HCT116 (cell line): ENCODE measurements around the gene SMIM12. TPM values are rescaled to one million over a fixed set of nuclear protein-coding genes. Genes with fewer than 3 reads are reported as not detected.

Source experiments
- ATAC-seq: fragments of 200-7000 bp; cut with Tn5 transposase; 2 replicates; pipeline ENCODE4 v1.9.1; 2020; ENCODE audit warnings: mild to moderate bottlenecking, moderate library complexity
- BruUV-seq: library from RNA; stranded (reverse); fragments of 400-500 nt; replicated peaks from 2 replicates; lab custom pipeline; 2021; lab: Mats Ljungman, UMichigan
- CTCF ChIA-PET: fragments of 300-600 bp; sonication (Branson Sonifier 250); formaldehyde crosslinking; loops from one replicate; lab custom pipeline; 2021; ENCODE audit warnings: antibody characterized with exemption; lab: Charles Lee
- POLR2A ChIA-PET: fragments of 300-600, 350-600 bp; sonication (Branson Sonifier 250); formaldehyde crosslinking; loops from one replicate; lab custom pipeline; 2021; ENCODE audit warnings: antibody characterized with exemption; lab: Charles Lee
- RAD21 ChIA-PET, 2 experiments: fragments of 300-600 bp; sonication (Branson Sonifier 250); formaldehyde crosslinking; loops; one replicate each; lab custom pipeline; 2023; ENCODE audit warnings: low total read pairs in 2 of 2; ENCODE audit not compliant: uncharacterized antibody in 2 of 2, unreplicated experiment in 2 of 2, low non-redundant PET in 1 of 2; lab: Charles Lee
- DNase-seq: peaks from one replicate; pipeline ENCODE4 v3.0.0-alpha.2; 2010; ENCODE audit warnings: low read depth, low spot score
- H2AFZ ChIP-seq: fragments of 200-600 bp; shearing (Covaris generic), sonication (generic); 2 replicates; pipeline ENCODE4 v1.6.1; 2017; ENCODE audit warnings: low read depth, mixed run types, mixed read lengths, antibody characterized with exemption, low read length; ENCODE audit not compliant: poor library complexity, severe bottlenecking
- H3K27ac ChIP-seq: 2 replicates; pipeline ENCODE4 v1.5.1; 2012; ENCODE audit warnings: low read depth, low read length
- H3K27me3 ChIP-seq: fragments of 200-600 bp; sonication (generic); 2 replicates; pipeline ENCODE4 v1.6.1; 2016; ENCODE audit warnings: mixed run types, low read length, mixed read lengths; ENCODE audit not compliant: insufficient read depth
- H3K36me3 ChIP-seq, 2 experiments: fragments of 200-500 bp in 1 of 2; fragments of 200-600 bp in 1 of 2; sonication (Bioruptor generic) in 1 of 2; sonication (generic) in 1 of 2; 2 replicates each; pipeline versions ENCODE4 v1.5.1 to v1.6.1; 2014 to 2016; ENCODE audit warnings: low read length in 2 of 2, inconsistent platforms in 1 of 2, mixed read lengths in 1 of 2, mixed run types in 1 of 2; ENCODE audit not compliant: insufficient read depth in 2 of 2, control insufficient read depth in 1 of 2
- H3K4me1 ChIP-seq, 2 experiments: fragments of 200-600 bp in 1 of 2; sonication (generic) in 1 of 2; 2 replicates each; pipeline versions ENCODE4 v1.5.1 to v1.6.1; 2012 to 2017; ENCODE audit warnings: low read length in 2 of 2, inconsistent platforms in 1 of 2, mild to moderate bottlenecking in 1 of 2, mixed read lengths in 1 of 2, mixed run types in 1 of 2, moderate library complexity in 1 of 2; ENCODE audit not compliant: insufficient read depth in 2 of 2, control insufficient read depth in 1 of 2
- H3K4me2 ChIP-seq: fragments of 200-600 bp; sonication (generic); 2 replicates; pipeline ENCODE4 v1.6.1; 2017; ENCODE audit warnings: mixed run types, low read length, mixed read lengths
- H3K4me3 ChIP-seq, 2 experiments: fragments of 200-600 bp in 1 of 2; sonication (generic) in 1 of 2; replicated peaks in 1 of 2; 2 replicates each; pipeline ENCODE4 v1.5.1; 2011 to 2016; ENCODE audit warnings: low read length in 2 of 2, control low read depth in 1 of 2, low read depth in 1 of 2, mild to moderate bottlenecking in 1 of 2, mixed read lengths in 1 of 2, mixed run types in 1 of 2
- H3K79me2 ChIP-seq: fragments of 200-600 bp; sonication (generic); 2 replicates; pipeline ENCODE4 v1.6.1; 2017; ENCODE audit warnings: mild to moderate bottlenecking, mixed run types, low read length, moderate library complexity, mixed read lengths; ENCODE audit not compliant: insufficient read depth
- H3K9ac ChIP-seq: fragments of 200-600 bp; sonication (generic); 2 replicates; pipeline ENCODE4 v1.6.1; 2016; ENCODE audit warnings: low read length, mixed read lengths
- H3K9me2 ChIP-seq: fragments of 200-600 bp; sonication (generic), shearing (Covaris generic); 2 replicates; pipeline ENCODE4 v1.6.1; 2017; ENCODE audit warnings: mixed run types, mild to moderate bottlenecking, moderate library complexity; ENCODE audit not compliant: insufficient read depth
- H3K9me3 ChIP-seq, 2 experiments: fragments of 200-500 bp in 1 of 2; fragments of 200-600 bp in 1 of 2; sonication (Bioruptor generic) in 1 of 2; sonication (generic) in 1 of 2; 2 replicates each; pipeline ENCODE4 v1.6.1; 2014 to 2017; ENCODE audit warnings: low read length in 2 of 2, mixed read lengths in 2 of 2, inconsistent platforms in 1 of 2, low read depth in 1 of 2, mild to moderate bottlenecking in 1 of 2, mixed run types in 1 of 2, moderate library complexity in 1 of 2; ENCODE audit not compliant: control insufficient read depth in 1 of 2, insufficient read depth in 1 of 2
- H4K20me1 ChIP-seq: fragments of 200-600 bp; sonication (generic), shearing (Covaris generic); 2 replicates; pipeline ENCODE4 v1.6.1; 2017; ENCODE audit warnings: mixed run types, mild to moderate bottlenecking, moderate library complexity; ENCODE audit not compliant: insufficient read depth
- ELF1 ChIP-seq: IDR thresholded peaks from 2 replicates; pipeline ENCODE4 v1.6.1; 2012; ENCODE audit warnings: low read depth, borderline replicate concordance
- EZH2 ChIP-seq: fragments of 200-600 bp; sonication (generic); IDR thresholded peaks from 2 replicates; pipeline ENCODE4 v1.6.1; 2017; ENCODE audit warnings: antibody characterized with exemption, mixed run types
- POLR2AphosphoS5 ChIP-seq: IDR thresholded peaks from 2 replicates; pipeline ENCODE4 v1.6.1; 2011; ENCODE audit warnings: mild to moderate bottlenecking, low read depth, low read length, moderate library complexity
- RAD21 ChIP-seq: IDR thresholded peaks from 2 replicates; pipeline ENCODE4 v1.6.1; 2012; ENCODE audit warnings: low read depth, mild to moderate bottlenecking
- SIN3A ChIP-seq: IDR thresholded peaks from 2 replicates; pipeline ENCODE4 v1.6.1; 2012; ENCODE audit warnings: low read depth
- SP1 ChIP-seq: IDR thresholded peaks from 2 replicates; pipeline ENCODE4 v1.6.1; 2012; ENCODE audit warnings: low read depth
- TCF7L2 ChIP-seq: IDR thresholded peaks from 2 replicates; pipeline ENCODE4 v1.7.0; 2011; ENCODE audit warnings: borderline replicate concordance, inconsistent platforms; ENCODE audit not compliant: insufficient read depth, insufficient read length; ENCODE audit errors: extremely low read depth
- intact Hi-C: fragments of 100-400 bp; cut with micrococcal nuclease; formaldehyde crosslinking; loops from 2 replicates; pipeline ENCODE4 v1.10.0; 2022
- total RNA-seq: library from RNA; stranded (reverse); gene quantifications from one replicate; pipeline ENCODE4 v1.2.1, GENCODE V29; 2021; ENCODE audit not compliant: unreplicated experiment
- TF ChIP-seq, protein P1 (sequence below): IDR thresholded peaks from 2 replicates; pipeline ENCODE4 v1.6.1; 2011; ENCODE audit warnings: mild to moderate bottlenecking, low read length, moderate library complexity; ENCODE audit not compliant: insufficient replicate concordance; ENCODE audit errors: extremely low read depth
- TF ChIP-seq, protein P2 (sequence below), 3 experiments: fragments of 200-600 bp in 1 of 3; sonication (generic) in 1 of 3; IDR thresholded peaks in 2 of 3; conservative IDR thresholded peaks in 1 of 3; 2 replicates each; pipeline ENCODE4 v1.5.1; 2012 to 2017; ENCODE audit warnings: low read depth in 2 of 3, low read length in 2 of 3, antibody characterized with exemption in 1 of 3, borderline replicate concordance in 1 of 3, control low read depth in 1 of 3, mild to moderate bottlenecking in 1 of 3, mixed read lengths in 1 of 3, mixed run types in 1 of 3, moderate library complexity in 1 of 3; ENCODE audit not compliant: insufficient read depth in 1 of 3
- TF ChIP-seq, protein P3 (sequence below): IDR thresholded peaks from 2 replicates; pipeline ENCODE4 v1.6.1; 2012; ENCODE audit warnings: low read depth

SMIM12 gene
- total RNA-seq, 1 experiment from 2014 or later: 31.3 TPM

DNA sequence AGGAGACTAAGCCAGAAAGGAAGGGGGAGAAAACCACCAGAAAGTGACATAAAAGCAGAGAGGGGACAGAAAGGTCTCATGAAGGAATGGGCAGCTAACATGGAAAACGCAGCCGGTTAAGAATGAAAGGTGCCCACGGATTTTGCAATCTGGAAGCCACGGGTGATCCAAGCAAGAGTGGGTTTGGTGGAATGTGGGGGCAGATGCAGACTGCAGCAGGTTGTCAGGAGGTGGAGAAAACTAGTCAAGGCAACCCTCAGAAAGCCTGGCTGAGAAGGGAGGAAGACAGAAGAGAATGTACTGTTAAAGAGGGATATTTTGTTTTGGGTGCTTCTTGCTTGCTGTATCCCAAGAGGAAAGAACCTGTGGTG lies 12.6 kb upstream of the SMIM12 start:
- Histone ChIP-seq H2AFZ (no peak overlapping the region), H3K4me1 (no peaks in the 10 kb centered on the region), H3K4me2 (no peak overlapping the region), H4K20me1 (no peaks in the 10 kb centered on the region), H3K27me3 (peaks cover 45% of the 10 kb centered on the region), H3K27ac (no peak overlapping the region), H3K79me2 (no peaks in the 10 kb centered on the region), H3K9me3 (no peaks in the 10 kb centered on the region), H3K9ac (no peak overlapping the region), H3K9me2 (no peaks in the 10 kb centered on the region), H3K36me3 (no peaks in the 10 kb centered on the region), H3K4me3 (no peak overlapping the region)
- TF ChIP-seq SIN3A (no peak), TCF7L2 (no peak), EZH2 (no peak), ELF1 (no peak), POLR2AphosphoS5 (no peak), SP1 (no peak), RAD21 (no peak)
- TF ChIP-seq, protein P1, sequence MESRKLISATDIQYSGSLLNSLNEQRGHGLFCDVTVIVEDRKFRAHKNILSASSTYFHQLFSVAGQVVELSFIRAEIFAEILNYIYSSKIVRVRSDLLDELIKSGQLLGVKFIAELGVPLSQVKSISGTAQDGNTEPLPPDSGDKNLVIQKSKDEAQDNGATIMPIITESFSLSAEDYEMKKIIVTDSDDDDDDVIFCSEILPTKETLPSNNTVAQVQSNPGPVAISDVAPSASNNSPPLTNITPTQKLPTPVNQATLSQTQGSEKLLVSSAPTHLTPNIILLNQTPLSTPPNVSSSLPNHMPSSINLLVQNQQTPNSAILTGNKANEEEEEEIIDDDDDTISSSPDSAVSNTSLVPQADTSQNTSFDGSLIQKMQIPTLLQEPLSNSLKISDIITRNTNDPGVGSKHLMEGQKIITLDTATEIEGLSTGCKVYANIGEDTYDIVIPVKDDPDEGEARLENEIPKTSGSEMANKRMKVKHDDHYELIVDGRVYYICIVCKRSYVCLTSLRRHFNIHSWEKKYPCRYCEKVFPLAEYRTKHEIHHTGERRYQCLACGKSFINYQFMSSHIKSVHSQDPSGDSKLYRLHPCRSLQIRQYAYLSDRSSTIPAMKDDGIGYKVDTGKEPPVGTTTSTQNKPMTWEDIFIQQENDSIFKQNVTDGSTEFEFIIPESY: no peak
- TF ChIP-seq, protein P2, sequence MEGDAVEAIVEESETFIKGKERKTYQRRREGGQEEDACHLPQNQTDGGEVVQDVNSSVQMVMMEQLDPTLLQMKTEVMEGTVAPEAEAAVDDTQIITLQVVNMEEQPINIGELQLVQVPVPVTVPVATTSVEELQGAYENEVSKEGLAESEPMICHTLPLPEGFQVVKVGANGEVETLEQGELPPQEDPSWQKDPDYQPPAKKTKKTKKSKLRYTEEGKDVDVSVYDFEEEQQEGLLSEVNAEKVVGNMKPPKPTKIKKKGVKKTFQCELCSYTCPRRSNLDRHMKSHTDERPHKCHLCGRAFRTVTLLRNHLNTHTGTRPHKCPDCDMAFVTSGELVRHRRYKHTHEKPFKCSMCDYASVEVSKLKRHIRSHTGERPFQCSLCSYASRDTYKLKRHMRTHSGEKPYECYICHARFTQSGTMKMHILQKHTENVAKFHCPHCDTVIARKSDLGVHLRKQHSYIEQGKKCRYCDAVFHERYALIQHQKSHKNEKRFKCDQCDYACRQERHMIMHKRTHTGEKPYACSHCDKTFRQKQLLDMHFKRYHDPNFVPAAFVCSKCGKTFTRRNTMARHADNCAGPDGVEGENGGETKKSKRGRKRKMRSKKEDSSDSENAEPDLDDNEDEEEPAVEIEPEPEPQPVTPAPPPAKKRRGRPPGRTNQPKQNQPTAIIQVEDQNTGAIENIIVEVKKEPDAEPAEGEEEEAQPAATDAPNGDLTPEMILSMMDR (IDR thresholded peaks at IDR 0.05 in 2 of 3, conservative IDR thresholded peaks at IDR 0.05 in 1 of 3; ENCODE audit: borderline replicate concordance in 1 of 3, insufficient read depth in 1 of 3, low read depth in 2 of 3, low read length in 2 of 3): no peak
- TF ChIP-seq, protein P3, sequence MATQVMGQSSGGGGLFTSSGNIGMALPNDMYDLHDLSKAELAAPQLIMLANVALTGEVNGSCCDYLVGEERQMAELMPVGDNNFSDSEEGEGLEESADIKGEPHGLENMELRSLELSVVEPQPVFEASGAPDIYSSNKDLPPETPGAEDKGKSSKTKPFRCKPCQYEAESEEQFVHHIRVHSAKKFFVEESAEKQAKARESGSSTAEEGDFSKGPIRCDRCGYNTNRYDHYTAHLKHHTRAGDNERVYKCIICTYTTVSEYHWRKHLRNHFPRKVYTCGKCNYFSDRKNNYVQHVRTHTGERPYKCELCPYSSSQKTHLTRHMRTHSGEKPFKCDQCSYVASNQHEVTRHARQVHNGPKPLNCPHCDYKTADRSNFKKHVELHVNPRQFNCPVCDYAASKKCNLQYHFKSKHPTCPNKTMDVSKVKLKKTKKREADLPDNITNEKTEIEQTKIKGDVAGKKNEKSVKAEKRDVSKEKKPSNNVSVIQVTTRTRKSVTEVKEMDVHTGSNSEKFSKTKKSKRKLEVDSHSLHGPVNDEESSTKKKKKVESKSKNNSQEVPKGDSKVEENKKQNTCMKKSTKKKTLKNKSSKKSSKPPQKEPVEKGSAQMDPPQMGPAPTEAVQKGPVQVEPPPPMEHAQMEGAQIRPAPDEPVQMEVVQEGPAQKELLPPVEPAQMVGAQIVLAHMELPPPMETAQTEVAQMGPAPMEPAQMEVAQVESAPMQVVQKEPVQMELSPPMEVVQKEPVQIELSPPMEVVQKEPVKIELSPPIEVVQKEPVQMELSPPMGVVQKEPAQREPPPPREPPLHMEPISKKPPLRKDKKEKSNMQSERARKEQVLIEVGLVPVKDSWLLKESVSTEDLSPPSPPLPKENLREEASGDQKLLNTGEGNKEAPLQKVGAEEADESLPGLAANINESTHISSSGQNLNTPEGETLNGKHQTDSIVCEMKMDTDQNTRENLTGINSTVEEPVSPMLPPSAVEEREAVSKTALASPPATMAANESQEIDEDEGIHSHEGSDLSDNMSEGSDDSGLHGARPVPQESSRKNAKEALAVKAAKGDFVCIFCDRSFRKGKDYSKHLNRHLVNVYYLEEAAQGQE: no peak
- RAD21 ChIA-PET: no interaction called here
- DNase-seq (no peak), ATAC-seq (no peak)
- CTCF ChIA-PET: no interaction called here
- intact Hi-C loops: no loop called here
- POLR2A ChIA-PET: no interaction called here
- BruUV-seq: no TSS peak
